Measurements from ENCODE around the gene STK24. TPM values are rescaled to one million over a fixed set of nuclear protein-coding genes. Genes with fewer than 3 reads are reported as not detected.

Gene STK24
- total RNA-seq, 2 experiments from 2014 or later: 140 to 147 TPM

GRCh38 chr13:98443800-98444325, 133.0 kb downstream of the STK24 start:
- POLR2A ChIA-PET: no interaction called here
- H3K27ac Mint-ChIP-seq: no peak overlapping the region
- DNase-seq (no peak), ATAC-seq (ENCODE audit: low read depth) (no peak)
- H3K4me3 Mint-ChIP-seq: no peak overlapping the region
- no peaks in the 10 kb centered on the region for H3K27me3 Mint-ChIP-seq
- peaks cover 7% of the 10 kb centered on the region for H3K4me1 Mint-ChIP-seq
- H3K9me3 Mint-ChIP-seq: no peaks in the 10 kb centered on the region
- H3K36me3 Mint-ChIP-seq: no peaks in the 10 kb centered on the region

DNA sequence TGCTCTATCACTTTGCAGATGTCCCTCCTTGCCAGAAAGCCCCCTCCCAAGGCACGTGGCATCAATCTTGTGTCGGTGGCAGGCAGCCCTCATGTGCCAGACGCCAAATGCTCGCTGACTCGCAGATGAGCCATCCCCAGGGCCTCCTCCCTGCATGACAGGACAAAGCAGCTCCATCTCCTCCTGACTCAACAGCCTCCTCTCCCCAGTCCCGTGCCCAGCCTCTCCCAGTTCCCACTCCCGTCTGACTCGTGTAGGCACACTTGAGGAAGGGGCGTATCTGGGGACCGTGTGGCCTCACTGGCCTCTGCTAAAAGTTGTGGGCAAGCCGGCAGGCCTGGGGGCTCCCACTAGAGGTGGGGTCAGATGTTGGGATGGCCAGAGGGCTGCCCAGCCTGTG, 133.6 kb downstream of the STK24 start:
- Mint-ChIP-seq H3K27ac (no peak overlapping the region), H3K4me1 (peaks cover 7% of the 10 kb centered on the region), H3K9me3 (no peaks in the 10 kb centered on the region), H3K27me3 (no peaks in the 10 kb centered on the region), H3K4me3 (no peak overlapping the region), H3K36me3 (no peaks in the 10 kb centered on the region)
- ATAC-seq (ENCODE audit: low read depth) (no peak), DNase-seq (no peak)
- POLR2A ChIA-PET: no interaction called here

DNA sequence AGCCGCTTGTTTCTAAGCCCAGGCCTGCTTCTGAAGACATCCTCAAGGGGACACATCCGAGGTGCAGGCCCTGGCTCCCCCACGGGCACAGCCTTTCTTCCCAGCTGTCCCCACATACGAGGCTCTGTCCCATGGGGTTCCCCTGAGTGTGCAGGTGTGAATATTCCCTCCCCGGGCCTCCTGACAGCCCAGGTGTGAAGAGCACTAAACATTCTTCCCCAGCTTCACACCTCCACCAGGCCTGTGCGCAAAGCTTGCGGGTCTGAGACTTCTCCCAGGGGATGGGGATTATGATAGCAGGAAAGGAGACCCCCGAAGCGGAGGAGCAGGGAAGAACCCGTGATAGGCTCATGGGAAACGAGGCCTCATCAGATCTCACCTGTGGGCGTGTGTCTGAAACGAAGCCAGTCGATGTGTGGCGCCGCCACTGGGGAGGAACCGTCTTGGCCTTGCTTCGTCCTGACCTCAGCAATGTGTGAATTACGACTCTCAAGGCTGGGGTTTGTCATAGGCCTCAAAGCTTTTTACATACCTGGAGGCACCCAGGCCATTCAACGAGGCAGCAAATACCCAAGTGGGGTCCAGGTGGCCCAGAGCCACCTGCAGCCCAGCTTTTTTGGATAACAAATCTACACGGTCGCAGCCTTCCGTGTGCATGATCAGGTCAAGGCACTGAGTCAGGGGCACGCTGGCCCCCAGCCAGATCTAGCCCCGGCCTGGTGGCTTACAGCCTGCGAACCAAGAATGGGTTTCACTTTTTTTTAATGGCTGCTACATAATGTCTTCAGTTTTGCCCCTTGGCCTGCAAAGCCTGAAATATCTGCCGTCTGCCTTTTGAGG, 134.3 kb downstream of the STK24 start:
- no peaks in the 10 kb centered on the region for H3K36me3 Mint-ChIP-seq
- H3K4me3 Mint-ChIP-seq: no peak overlapping the region
- no peak for DNase-seq
- no peak overlapping the region for H3K27ac Mint-ChIP-seq
- no peaks in the 10 kb centered on the region for H3K27me3 Mint-ChIP-seq
- peaks cover 7% of the 10 kb centered on the region for H3K4me1 Mint-ChIP-seq
- H3K9me3 Mint-ChIP-seq: no peaks in the 10 kb centered on the region
- no peak for ATAC-seq (ENCODE audit: low read depth)
- POLR2A ChIA-PET: no interaction called here

- DNase-seq (no peak), ATAC-seq (ENCODE audit: low read depth) (no peak)
- no peak overlapping the region for H3K27ac Mint-ChIP-seq
- no peaks in the 10 kb centered on the region for H3K9me3 Mint-ChIP-seq
- H3K36me3 Mint-ChIP-seq: no peaks in the 10 kb centered on the region
- H3K4me1 Mint-ChIP-seq: peaks cover 7% of the 10 kb centered on the region
- H3K27me3 Mint-ChIP-seq: peaks cover 3% of the 10 kb centered on the region
- H3K4me3 Mint-ChIP-seq: no peak overlapping the region
- POLR2A ChIA-PET: interaction anchor here (0.6 kb wide), 1 partner anchor 94 kb away, joined by 4 read pairs; no protein-coding TSS in a partner anchor
Measured at GRCh38 chr13:98441056-98441676, 135.7 kb downstream of the STK24 start.

DNA sequence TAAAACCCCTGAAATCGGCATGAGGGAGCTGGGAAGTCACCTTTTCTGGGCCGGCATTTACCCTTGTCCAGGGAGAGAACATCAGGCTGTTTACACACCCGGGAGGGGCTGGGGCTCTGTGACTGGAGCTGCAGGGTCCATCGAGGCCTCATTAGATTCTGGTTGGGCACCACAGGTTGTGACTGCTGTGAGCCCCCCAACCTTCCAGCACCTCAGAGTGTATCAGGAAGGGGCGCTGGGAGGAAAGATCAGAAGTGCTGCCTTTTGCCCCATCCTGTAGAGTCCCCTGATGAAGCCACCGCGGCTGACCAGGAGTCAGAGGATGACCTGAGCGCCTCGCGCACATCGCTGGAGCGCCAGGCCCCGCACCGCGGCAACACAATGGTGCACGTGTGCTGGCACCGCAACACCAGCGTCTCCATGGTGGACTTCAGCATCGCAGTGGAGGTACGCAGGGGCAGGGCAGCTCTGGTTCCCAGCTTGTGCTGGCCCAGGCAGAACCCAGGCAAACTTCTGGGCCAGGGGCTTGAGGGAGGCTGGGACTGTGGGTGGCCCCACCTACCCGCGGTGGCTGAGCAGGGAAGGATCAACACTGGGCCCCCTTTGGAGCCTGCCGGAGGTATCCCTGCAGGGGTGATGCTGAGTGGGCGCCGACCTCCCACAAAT, 136.4 kb downstream of the STK24 start:
- ATAC-seq (ENCODE audit: low read depth) (no peak), DNase-seq (no peak)
- Mint-ChIP-seq H3K36me3 (no peaks in the 10 kb centered on the region), H3K4me3 (no peak overlapping the region), H3K27ac (no peak overlapping the region), H3K4me1 (peaks cover 5% of the 10 kb centered on the region), H3K27me3 (peaks cover 4% of the 10 kb centered on the region), H3K9me3 (no peaks in the 10 kb centered on the region)
- POLR2A ChIA-PET: no interaction called here

DNA sequence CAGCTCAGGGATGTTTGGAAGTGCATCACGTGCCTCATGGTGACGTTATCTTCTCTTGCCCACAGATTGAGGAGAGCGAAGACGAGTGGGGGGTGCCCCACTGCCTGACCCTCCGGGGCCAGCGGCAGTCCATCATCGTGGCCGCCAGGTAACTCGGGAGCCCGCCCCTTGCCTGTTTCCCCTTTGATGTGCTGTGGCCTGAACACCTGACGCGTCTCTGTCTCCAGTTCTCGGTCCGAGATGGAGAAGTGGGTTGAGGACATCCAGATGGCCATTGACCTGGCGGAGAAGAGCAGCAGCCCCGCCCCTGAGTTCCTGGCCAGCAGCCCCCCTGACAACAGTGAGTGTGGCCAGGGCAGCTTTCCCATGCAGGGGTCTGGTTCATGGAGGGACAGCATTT, 137.0 kb downstream of the STK24 start:
- no peaks in the 10 kb centered on the region for H3K36me3 Mint-ChIP-seq
- DNase-seq (no peak), ATAC-seq (ENCODE audit: low read depth) (no peak)
- no peak overlapping the region for H3K27ac Mint-ChIP-seq
- peaks cover 4% of the 10 kb centered on the region for H3K27me3 Mint-ChIP-seq
- peaks cover 1% of the 10 kb centered on the region for H3K4me1 Mint-ChIP-seq
- no peak overlapping the region for H3K4me3 Mint-ChIP-seq
- H3K9me3 Mint-ChIP-seq: no peaks in the 10 kb centered on the region
- POLR2A ChIA-PET: no interaction called here

DNA sequence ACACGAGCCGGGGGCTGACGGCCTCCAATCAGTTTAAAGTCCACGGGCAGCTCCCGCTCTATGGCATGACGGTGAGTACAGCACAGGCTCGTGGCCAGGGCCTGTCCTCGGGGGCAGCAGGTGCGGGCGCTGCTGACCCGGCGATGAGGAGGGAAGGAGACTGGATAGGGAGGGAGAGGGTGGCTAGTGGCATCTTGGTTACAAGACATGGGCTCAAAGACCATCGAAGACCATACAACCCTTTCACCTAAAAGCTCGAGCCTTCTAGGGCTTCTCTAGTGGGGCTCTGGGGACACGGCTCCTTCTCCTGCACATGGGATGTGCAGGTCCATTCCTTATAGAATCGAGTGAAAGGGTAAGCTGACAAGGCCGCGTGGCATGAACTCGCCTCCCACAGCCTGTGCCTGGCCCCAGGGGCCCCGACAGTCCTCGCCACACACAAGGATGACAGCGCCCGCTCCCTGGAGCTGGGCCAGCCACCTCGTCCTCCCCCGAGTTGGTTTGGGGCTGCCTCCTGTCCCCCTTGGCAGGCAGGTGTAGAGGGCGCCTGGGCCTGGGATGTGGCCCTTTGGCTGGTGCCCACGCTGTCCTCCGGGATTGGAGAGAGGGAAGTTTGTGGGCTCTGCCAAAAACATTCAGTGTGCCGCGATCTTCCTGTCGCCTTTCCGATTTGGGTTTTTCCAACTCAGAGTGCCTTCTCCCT, 137.6 kb downstream of the STK24 start:
- DNase-seq (no peak), ATAC-seq (ENCODE audit: low read depth) (no peak)
- H3K27ac Mint-ChIP-seq: no peak overlapping the region
- no peaks in the 10 kb centered on the region for H3K9me3 Mint-ChIP-seq
- POLR2A ChIA-PET: no interaction called here
- no peaks in the 10 kb centered on the region for H3K4me1 Mint-ChIP-seq
- H3K4me3 Mint-ChIP-seq: no peak overlapping the region
- no peaks in the 10 kb centered on the region for H3K36me3 Mint-ChIP-seq
- H3K27me3 Mint-ChIP-seq: peaks cover 4% of the 10 kb centered on the region

DNA sequence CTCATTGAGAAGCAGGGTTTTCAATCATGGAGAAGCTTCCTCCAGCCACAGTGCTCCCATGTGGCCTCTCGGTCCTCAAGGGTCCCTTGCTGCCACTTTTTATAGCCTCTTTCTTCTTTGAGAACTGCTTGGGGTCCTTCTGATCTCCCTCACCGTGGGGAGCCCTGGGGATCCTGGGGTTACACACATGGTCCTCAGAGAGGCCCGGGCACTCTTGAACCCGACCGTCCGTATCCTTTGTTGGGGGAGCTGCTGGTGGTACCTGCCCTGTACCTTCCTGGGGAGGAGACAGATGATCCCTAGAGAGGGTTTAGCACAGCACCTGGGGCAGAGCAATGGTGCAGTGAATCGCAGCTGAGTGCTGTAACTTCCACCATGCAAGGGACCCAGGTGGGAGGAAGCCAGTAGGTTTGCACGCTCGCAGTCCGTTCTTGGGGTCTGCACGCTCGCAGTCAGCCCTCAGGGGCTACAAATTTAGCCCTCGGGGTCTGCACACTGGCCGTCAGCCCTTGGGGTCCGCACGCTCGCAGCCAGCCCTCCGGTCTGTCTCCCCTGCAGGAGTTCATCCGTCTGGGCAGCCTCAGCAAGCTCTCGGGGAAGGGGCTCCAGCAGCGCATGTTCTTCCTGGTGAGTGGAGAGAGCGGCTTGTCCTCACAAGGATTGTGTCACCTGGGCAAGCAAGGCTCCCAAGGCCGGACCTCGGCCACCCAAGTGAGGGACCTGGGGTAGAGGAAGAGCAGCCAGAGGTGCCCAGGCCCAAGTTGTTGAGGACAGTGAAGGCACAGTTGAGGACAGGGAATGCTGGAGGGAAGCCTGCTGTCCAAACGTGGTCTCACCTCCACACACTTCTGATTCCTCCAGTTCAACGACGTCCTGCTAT, 138.4 kb downstream of the STK24 start:
- DNase-seq: no peak
- Mint-ChIP-seq H3K9me3 (no peaks in the 10 kb centered on the region), H3K4me1 (no peaks in the 10 kb centered on the region), H3K36me3 (no peaks in the 10 kb centered on the region), H3K27ac (no peak overlapping the region), H3K4me3 (no peak overlapping the region), H3K27me3 (peaks cover 4% of the 10 kb centered on the region)
- ATAC-seq (ENCODE audit: low read depth): no peak
- POLR2A ChIA-PET: no interaction called here

- Mint-ChIP-seq H3K36me3 (no peaks in the 10 kb centered on the region), H3K4me3 (no peak overlapping the region), H3K9me3 (no peaks in the 10 kb centered on the region), H3K27me3 (peaks cover 4% of the 10 kb centered on the region), H3K4me1 (no peaks in the 10 kb centered on the region), H3K27ac (no peak overlapping the region)
- no peak for ATAC-seq (ENCODE audit: low read depth)
- DNase-seq: no peak
- POLR2A ChIA-PET: no interaction called here
Measured at GRCh38 chr13:98436233-98436910, 140.5 kb downstream of the STK24 start.

DNA sequence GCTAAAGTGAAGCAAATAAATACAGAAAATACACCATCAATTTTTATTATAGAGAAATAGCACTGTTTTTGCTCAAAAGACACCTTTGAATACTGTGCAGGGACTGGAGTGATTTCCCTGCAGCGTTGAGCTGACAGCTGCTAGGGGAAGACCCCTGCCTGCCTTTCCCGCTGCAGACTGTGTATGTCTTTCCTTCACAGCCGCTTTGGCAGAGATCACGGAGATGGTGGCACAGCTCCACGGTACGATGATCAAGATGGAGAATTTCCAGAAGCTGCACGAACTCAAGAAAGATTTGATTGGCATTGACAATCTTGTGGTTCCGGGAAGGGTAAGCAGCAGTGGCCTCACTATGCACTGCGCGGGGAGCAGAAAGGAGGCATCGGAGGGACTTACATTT, 141.5 kb downstream of the STK24 start:
- Mint-ChIP-seq H3K4me3 (no peak overlapping the region), H3K4me1 (no peaks in the 10 kb centered on the region), H3K36me3 (no peaks in the 10 kb centered on the region), H3K9me3 (no peaks in the 10 kb centered on the region), H3K27ac (no peak overlapping the region), H3K27me3 (peaks cover 4% of the 10 kb centered on the region)
- DNase-seq (no peak), ATAC-seq (ENCODE audit: low read depth) (no peak)
- POLR2A ChIA-PET: no interaction called here

- Mint-ChIP-seq H3K4me3 (no peak overlapping the region), H3K27ac (no peak overlapping the region)
- POLR2A ChIA-PET: no interaction called here
Measured at GRCh38 chr13:98434060-98434459, 142.8 kb downstream of the STK24 start.

GRCh38 chr13:98433654-98434053, 143.3 kb downstream of the STK24 start:
- Mint-ChIP-seq H3K4me1 (no peaks in the 10 kb centered on the region), H3K4me3 (no peak overlapping the region), H3K9me3 (no peaks in the 10 kb centered on the region), H3K36me3 (no peaks in the 10 kb centered on the region), H3K27ac (no peak overlapping the region), H3K27me3 (peaks cover 4% of the 10 kb centered on the region)
- DNase-seq (no peak), ATAC-seq (ENCODE audit: low read depth) (no peak)
- POLR2A ChIA-PET: no interaction called here

More at GRCh38 chr13:98434060-98434459, 142.8 kb downstream of the STK24 start:
- H3K4me1 Mint-ChIP-seq: no peaks in the 10 kb centered on the region
- DNase-seq: no peak
- H3K36me3 Mint-ChIP-seq: no peaks in the 10 kb centered on the region
- no peak for ATAC-seq (ENCODE audit: low read depth)
- H3K27me3 Mint-ChIP-seq: peaks cover 4% of the 10 kb centered on the region
- no peaks in the 10 kb centered on the region for H3K9me3 Mint-ChIP-seq

All from activated naive CD8-positive, alpha-beta T cell treated with anti-CD3 and anti-CD28 coated beads, Interleukin-2, amount 10 ng/mL, durations not matched to agents 7 days and 5 days (primary cell).